Activated gamma-delta T cell treated with anti-CD3 and anti-CD28 coated beads, Interleukin-2, amount 50 U/mL, for 16 hours (primary cell): ENCODE measurements around the gene CCM2.

ENCODE experiments used
- DNase-seq: peaks from one replicate; pipeline ENCODE4 v3.0.0-alpha.2; 2020; ENCODE audit warnings: low read depth

CCM2 gene

DNA sequence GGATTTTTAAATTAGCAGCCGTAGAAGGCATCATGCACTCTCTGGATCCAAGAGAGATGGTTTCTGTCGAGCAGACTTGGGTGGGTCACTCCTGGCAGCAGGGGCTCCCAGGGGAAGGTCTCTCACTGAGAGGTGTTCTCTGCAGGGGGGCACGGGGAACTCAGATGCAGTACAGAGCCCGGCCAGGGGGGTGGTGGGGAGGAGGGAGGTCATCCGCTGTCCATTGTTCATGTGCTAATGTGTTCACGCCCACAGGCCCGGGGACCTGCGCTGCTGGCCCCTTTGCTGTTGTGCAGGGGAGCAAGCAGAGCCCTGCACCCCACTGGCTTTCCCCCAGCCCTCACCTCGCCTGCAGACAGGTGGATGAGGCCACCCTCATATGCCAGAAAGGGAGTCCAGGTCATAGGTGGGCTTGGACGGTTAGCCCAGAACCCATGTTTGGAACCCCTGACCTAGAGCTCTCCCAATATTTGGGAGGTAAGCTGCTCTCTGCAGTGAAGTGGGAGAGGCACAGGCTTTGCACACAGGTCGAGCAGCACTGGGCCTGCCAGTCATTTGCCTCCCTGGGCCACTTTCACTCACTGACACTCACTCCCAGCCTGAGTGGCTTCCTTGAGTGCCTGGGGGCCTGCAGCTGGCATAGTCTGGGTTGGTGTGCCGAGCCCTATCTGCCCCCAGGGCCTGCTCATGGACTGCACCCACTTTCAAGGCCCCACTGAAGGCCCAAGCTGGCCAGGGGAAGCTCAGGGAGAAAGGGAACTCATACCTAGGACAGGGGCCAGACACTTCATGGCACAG lies 124.1 kb downstream of the CCM2 start:
- DNase-seq, result no peak

DNA sequence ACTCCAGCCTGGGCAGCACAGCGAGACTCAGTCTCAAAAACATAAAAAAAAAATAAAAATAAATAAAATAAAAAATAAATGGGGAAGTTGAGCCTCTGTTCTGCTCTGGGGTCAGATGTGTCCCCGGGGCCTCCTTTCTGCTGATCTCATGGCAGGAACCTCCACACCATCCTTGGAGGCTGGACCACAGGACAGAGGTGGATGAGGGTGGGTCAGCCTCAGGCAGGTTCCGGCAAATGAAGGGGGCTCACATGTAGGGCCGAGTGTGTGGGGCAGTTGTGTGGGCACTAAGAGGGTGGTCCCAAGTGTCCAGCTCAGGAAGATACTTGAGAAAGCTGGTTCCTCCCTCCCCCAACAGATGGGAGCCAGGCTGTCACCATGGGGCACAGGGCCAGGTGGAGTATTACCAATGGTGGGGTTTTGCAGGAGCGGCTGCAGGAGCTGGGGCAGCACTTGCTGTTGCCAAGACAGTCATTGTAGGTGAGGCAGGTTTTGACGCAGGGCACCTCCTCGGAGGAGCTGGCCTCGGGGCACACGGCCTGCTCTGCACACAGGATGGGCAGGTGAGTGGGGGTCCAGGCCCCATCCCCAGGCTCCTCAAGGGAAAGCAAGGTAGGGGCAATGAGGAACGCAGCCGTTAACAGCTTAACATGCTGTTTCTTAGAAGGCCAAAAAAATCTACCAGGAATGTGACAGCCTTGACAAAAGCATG lies 125.3 kb downstream of the CCM2 start:
- no peak for DNase-seq
